Activated CD8-positive, alpha-beta memory T cell treated with anti-CD3 and anti-CD28 coated beads, Interleukin-2, amount 10 ng/mL, durations not matched to agents 7 days and 5 days (primary cell): ENCODE results near the gene ADCY6. TPM values are rescaled to one million over a fixed set of nuclear protein-coding genes. Genes with fewer than 3 reads are reported as not detected.

Source experiments
- ATAC-seq: fragments of 150-1000 bp; cut with Tn5 transposase; one replicate; pipeline ENCODE4 v1.10.0; 2021; ENCODE audit warnings: moderate library complexity
- CTCF ChIA-PET: fragments of 350-600 bp; sonication (Branson Sonifier 250); formaldehyde crosslinking; loops from one replicate; lab custom pipeline; 2021; ENCODE audit warnings: antibody characterized with exemption; lab: Charles Lee
- DNase-seq: peaks from one replicate; pipeline ENCODE4 v3.0.0-alpha.2; 2020
- H3K27ac Mint-ChIP-seq: one replicate; pipeline ENCODE4 v1.8.0; 2021; ENCODE audit warnings: mild to moderate bottlenecking, mixed read lengths
- H3K27me3 Mint-ChIP-seq: one replicate; pipeline ENCODE4 v1.8.0; 2021; ENCODE audit warnings: mixed read lengths
- H3K36me3 Mint-ChIP-seq: one replicate; pipeline ENCODE4 v1.8.0; 2021; ENCODE audit warnings: mild to moderate bottlenecking, mixed read lengths
- H3K4me1 Mint-ChIP-seq: one replicate; pipeline ENCODE4 v1.8.0; 2021; ENCODE audit warnings: mixed read lengths
- H3K4me3 Mint-ChIP-seq: one replicate; pipeline ENCODE4 v1.8.0; 2021; ENCODE audit warnings: mild to moderate bottlenecking, moderate library complexity, mixed read lengths
- H3K9me3 Mint-ChIP-seq: one replicate; pipeline ENCODE4 v1.8.0; 2022; ENCODE audit warnings: low read depth, mixed read lengths
- total RNA-seq, 2 experiments: library from RNA; stranded (reverse); gene quantifications; one replicate each; pipeline ENCODE4 v1.2.3, GENCODE V29; 2021

Gene ADCY6
- total RNA-seq, 2 experiments from 2014 or later = 0.15 to 0.42 TPM

- Mint-ChIP-seq H3K27ac (no peak overlapping the region), H3K4me3 (no peak overlapping the region), H3K4me1 (peaks cover 2% of the 10 kb centered on the region), H3K27me3 (peaks cover 2% of the 10 kb centered on the region), H3K9me3 (no peaks in the 10 kb centered on the region), H3K36me3 (no peaks in the 10 kb centered on the region)
- DNase-seq (no peak), ATAC-seq (no peak)
- CTCF ChIA-PET = interaction anchor here (1.0 kb wide), 1 partner anchor 23 kb away, joined by 3 read pairs; no protein-coding TSS in a partner anchor
Measured at GRCh38 chr12:48776956-48777355, 11.9 kb downstream of the ADCY6 start.

GRCh38 chr12:48775991-48776649, 12.8 kb downstream of the ADCY6 start:
- Mint-ChIP-seq H3K4me3 (no peak overlapping the region), H3K27me3 (peaks cover 6% of the 10 kb centered on the region), H3K36me3 (no peaks in the 10 kb centered on the region), H3K27ac (no peak overlapping the region), H3K9me3 (no peaks in the 10 kb centered on the region), H3K4me1 (peaks cover 10% of the 10 kb centered on the region)
- ATAC-seq (no peak), DNase-seq (no peak)
- CTCF ChIA-PET = no interaction called here

GRCh38 chr12:48775299-48775698, 13.6 kb downstream of the ADCY6 start:
- DNase-seq (no peak), ATAC-seq (no peak)
- Mint-ChIP-seq H3K27me3 (peaks cover 9% of the 10 kb centered on the region), H3K27ac (no peak overlapping the region), H3K9me3 (no peaks in the 10 kb centered on the region), H3K36me3 (no peaks in the 10 kb centered on the region), H3K4me1 (peaks cover 10% of the 10 kb centered on the region), H3K4me3 (no peak overlapping the region)
- CTCF ChIA-PET = no interaction called here

- H3K4me1 Mint-ChIP-seq = peaks cover 10% of the 10 kb centered on the region
- CTCF ChIA-PET = no interaction called here
- H3K27me3 Mint-ChIP-seq = peaks cover 11% of the 10 kb centered on the region
- DNase-seq (no peak), ATAC-seq (no peak)
- no peaks in the 10 kb centered on the region for H3K9me3 Mint-ChIP-seq
- H3K4me3 Mint-ChIP-seq = no peak overlapping the region
- H3K27ac Mint-ChIP-seq = no peak overlapping the region
- H3K36me3 Mint-ChIP-seq = no peaks in the 10 kb centered on the region
Measured at GRCh38 chr12:48774516-48774915, 14.4 kb downstream of the ADCY6 start.

GRCh38 chr12:48773686-48774085, 15.2 kb downstream of the ADCY6 start:
- no peak for ATAC-seq
- H3K27ac Mint-ChIP-seq = no peak overlapping the region

GRCh38 chr12:48771588-48772112, 17.2 kb downstream of the ADCY6 start:
- no peaks in the 10 kb centered on the region for H3K9me3 Mint-ChIP-seq
- no peaks in the 10 kb centered on the region for H3K36me3 Mint-ChIP-seq
- peaks cover 11% of the 10 kb centered on the region for H3K4me1 Mint-ChIP-seq
- H3K4me3 Mint-ChIP-seq = no peak overlapping the region
- CTCF ChIA-PET = interaction anchor here (1.1 to 1.4 kb wide), 2 partner anchors 18 to 43 kb away, joined by 4 to 6 read pairs; no protein-coding TSS in a partner anchor
- H3K27ac Mint-ChIP-seq = peak overlapping the region; percentile 6
- ATAC-seq (peak; percentile 25), DNase-seq (peak; percentile 46)
- peaks cover 11% of the 10 kb centered on the region for H3K27me3 Mint-ChIP-seq

More at GRCh38 chr12:48773686-48774085, 15.2 kb downstream of the ADCY6 start:
- DNase-seq = no peak
- peaks cover 10% of the 10 kb centered on the region for H3K4me1 Mint-ChIP-seq
- no peak overlapping the region for H3K4me3 Mint-ChIP-seq
- H3K9me3 Mint-ChIP-seq = no peaks in the 10 kb centered on the region
- no peaks in the 10 kb centered on the region for H3K36me3 Mint-ChIP-seq
- CTCF ChIA-PET = no interaction called here
- peaks cover 11% of the 10 kb centered on the region for H3K27me3 Mint-ChIP-seq

GRCh38 chr12:48770756-48771155, 18.1 kb downstream of the ADCY6 start:
- Mint-ChIP-seq H3K4me3 (no peak overlapping the region), H3K36me3 (no peaks in the 10 kb centered on the region), H3K9me3 (no peaks in the 10 kb centered on the region), H3K4me1 (peaks cover 20% of the 10 kb centered on the region), H3K27ac (no peak overlapping the region), H3K27me3 (peaks cover 11% of the 10 kb centered on the region)
- DNase-seq (no peak), ATAC-seq (no peak)
- CTCF ChIA-PET = interaction anchor here (1.4 to 2.4 kb wide), 2 partner anchors 17 to 26 kb away, joined by 4 to 6 read pairs; no protein-coding TSS in a partner anchor

- Mint-ChIP-seq H3K9me3 (no peaks in the 10 kb centered on the region), H3K4me1 (peaks cover 36% of the 10 kb centered on the region), H3K27me3 (peaks cover 11% of the 10 kb centered on the region), H3K27ac (no peak overlapping the region), H3K36me3 (no peaks in the 10 kb centered on the region), H3K4me3 (no peak overlapping the region)
- ATAC-seq (no peak), DNase-seq (no peak)
- CTCF ChIA-PET = interaction anchor here (0.7 to 2.4 kb wide), 5 partner anchors 15 to 1082 kb away, joined by 3 to 8 read pairs (median 3); no protein-coding TSS in a partner anchor
Measured at GRCh38 chr12:48768736-48769135, 20.2 kb downstream of the ADCY6 start.

- CTCF ChIA-PET = interaction anchor here (0.9 to 2.4 kb wide), 5 partner anchors 15 to 85 kb away, joined by 3 to 6 read pairs (median 3); no protein-coding TSS in a partner anchor
- Mint-ChIP-seq H3K36me3 (no peaks in the 10 kb centered on the region), H3K4me3 (no peak overlapping the region), H3K27ac (no peak overlapping the region), H3K27me3 (peaks cover 11% of the 10 kb centered on the region), H3K4me1 (peaks cover 36% of the 10 kb centered on the region), H3K9me3 (no peaks in the 10 kb centered on the region)
- no peak for ATAC-seq
- DNase-seq = no peak
Measured at GRCh38 chr12:48768147-48768546, 20.7 kb downstream of the ADCY6 start.

- DNase-seq = no peak
Measured at GRCh38 chr12:48767521-48767920, 21.4 kb downstream of the ADCY6 start.

GRCh38 chr12:48767047-48767446, 21.8 kb downstream of the ADCY6 start:
- DNase-seq (no peak), ATAC-seq (no peak)
- Mint-ChIP-seq H3K4me3 (no peak overlapping the region), H3K9me3 (no peaks in the 10 kb centered on the region), H3K27ac (no peak overlapping the region), H3K36me3 (no peaks in the 10 kb centered on the region), H3K27me3 (peaks cover 9% of the 10 kb centered on the region), H3K4me1 (peaks cover 35% of the 10 kb centered on the region)
- CTCF ChIA-PET = interaction anchor here (1.1 to 4.6 kb wide), 5 partner anchors 11 to 47 kb away, joined by 4 to 34 read pairs (median 11); no protein-coding TSS in a partner anchor

More at GRCh38 chr12:48767521-48767920, 21.4 kb downstream of the ADCY6 start:
- Mint-ChIP-seq H3K27ac (no peak overlapping the region), H3K9me3 (no peaks in the 10 kb centered on the region), H3K36me3 (no peaks in the 10 kb centered on the region), H3K4me1 (peaks cover 36% of the 10 kb centered on the region), H3K27me3 (peaks cover 9% of the 10 kb centered on the region), H3K4me3 (no peak overlapping the region)
- ATAC-seq = no peak
- CTCF ChIA-PET = interaction anchor here (0.9 to 4.6 kb wide), 5 partner anchors 11 to 86 kb away, joined by 3 to 34 read pairs (median 4); no protein-coding TSS in a partner anchor

- H3K27me3 Mint-ChIP-seq = peaks cover 4% of the 10 kb centered on the region
- peaks cover 26% of the 10 kb centered on the region for H3K4me1 Mint-ChIP-seq
- no peaks in the 10 kb centered on the region for H3K36me3 Mint-ChIP-seq
- H3K4me3 Mint-ChIP-seq = peak overlapping the region; percentile 35
- no peaks in the 10 kb centered on the region for H3K9me3 Mint-ChIP-seq
- peak overlapping the region; percentile 59 for H3K27ac Mint-ChIP-seq
- ATAC-seq = peak; percentile 90
- DNase-seq = peak; percentile 85
- CTCF ChIA-PET = interaction anchor here (1.2 to 4.6 kb wide), 5 partner anchors 9 to 58 kb away, joined by 3 to 34 read pairs (median 11); no protein-coding TSS in a partner anchor
Measured at GRCh38 chr12:48765753-48766162, 23.1 kb downstream of the ADCY6 start.

GRCh38 chr12:48764521-48764920, 24.4 kb downstream of the ADCY6 start:
- no peak for DNase-seq
- Mint-ChIP-seq H3K27me3 (no peaks in the 10 kb centered on the region), H3K4me1 (peaks cover 26% of the 10 kb centered on the region), H3K27ac (no peak overlapping the region), H3K4me3 (no peak overlapping the region), H3K9me3 (no peaks in the 10 kb centered on the region), H3K36me3 (no peaks in the 10 kb centered on the region)
- ATAC-seq = no peak
- CTCF ChIA-PET = interaction anchor here (0.8 to 4.6 kb wide), 5 partner anchors 8 to 50 kb away, joined by 3 to 34 read pairs (median 11); no protein-coding TSS in a partner anchor
